ENCODE measurements around the gene SCYGR3.

GRCh38 chr2:227629435-227629834 lies 14.8 kb upstream of the SCYGR3 start:
- TF ChIP-seq CTCF (IDR thresholded peaks at IDR 0.05) (no peak), ZFX (IDR thresholded peaks at IDR 0.05; ENCODE audit: borderline replicate concordance) (no peak)
